Measurements from ENCODE around the gene P2RX1.

The P2RX1 gene

GRCh38 chr17:3924512-3925350, 8.5 kb upstream of the P2RX1 start:
- DNase-seq (ENCODE audit: low spot score) = no peak

- no peak for DNase-seq (ENCODE audit: low spot score)
Observed at GRCh38 chr17:3923466-3924190, 7.4 kb upstream of the P2RX1 start.

GRCh38 chr17:3922765-3923164, 6.5 kb upstream of the P2RX1 start:
- DNase-seq (ENCODE audit: low spot score) = no peak

GRCh38 chr17:3921502-3922319, 5.4 kb upstream of the P2RX1 start:
- no peak for DNase-seq (ENCODE audit: low spot score)

- no peak for DNase-seq (ENCODE audit: low spot score)
Observed at GRCh38 chr17:3921006-3921405, 4.7 kb upstream of the P2RX1 start.

- no peak for DNase-seq (ENCODE audit: low spot score)
Observed at GRCh38 chr17:3919123-3919624, 2.9 kb upstream of the P2RX1 start.

GRCh38 chr17:3918372-3919122, 2.3 kb upstream of the P2RX1 start:
- no peak for DNase-seq (ENCODE audit: low spot score)

GRCh38 chr17:3917391-3917931, 1.2 kb upstream of the P2RX1 start:
- no peak for DNase-seq (ENCODE audit: low spot score)

- DNase-seq (ENCODE audit: low spot score) = no peak
Observed at GRCh38 chr17:3916825-3917224, 560 bp upstream of the P2RX1 start.

- no peak for DNase-seq (ENCODE audit: low spot score)
Observed at GRCh38 chr17:3915581-3915994, 677 bp downstream of the P2RX1 start.

- no peak for DNase-seq (ENCODE audit: low spot score)
Observed at GRCh38 chr17:3914312-3914670, 2.0 kb downstream of the P2RX1 start.

- DNase-seq (ENCODE audit: low spot score) = peak; percentile 57
Observed at GRCh38 chr17:3913531-3914311, 2.5 kb downstream of the P2RX1 start.

- no peak for DNase-seq (ENCODE audit: low spot score)
Observed at GRCh38 chr17:3912827-3913226, 3.4 kb downstream of the P2RX1 start.

GRCh38 chr17:3911271-3912053, 4.8 kb downstream of the P2RX1 start:
- DNase-seq (ENCODE audit: low spot score) = no peak

GRCh38 chr17:3910420-3911270, 5.6 kb downstream of the P2RX1 start:
- DNase-seq (ENCODE audit: low spot score) = no peak

GRCh38 chr17:3909257-3909656, 7.0 kb downstream of the P2RX1 start:
- no peak for DNase-seq (ENCODE audit: low spot score)

- no peak for DNase-seq (ENCODE audit: low spot score)
Observed at GRCh38 chr17:3907483-3908216, 8.6 kb downstream of the P2RX1 start.

- no peak for DNase-seq (ENCODE audit: low spot score)
Observed at GRCh38 chr17:3906881-3907280, 9.4 kb downstream of the P2RX1 start.
